ENCODE results near the gene PGGHG. TPM values are rescaled to one million over a fixed set of nuclear protein-coding genes. Genes with fewer than 3 reads are reported as not detected.
A peak's percentile ranks its signal among the peaks of the same experiment; 100 is the strongest.

Gene PGGHG
- total and polyA plus RNA-seq, 2 of the 13 experiments (the other 11 are each of a cell fraction or from before 2014, with no cell fraction given), result 5.9 to 14.8 TPM

DNA sequence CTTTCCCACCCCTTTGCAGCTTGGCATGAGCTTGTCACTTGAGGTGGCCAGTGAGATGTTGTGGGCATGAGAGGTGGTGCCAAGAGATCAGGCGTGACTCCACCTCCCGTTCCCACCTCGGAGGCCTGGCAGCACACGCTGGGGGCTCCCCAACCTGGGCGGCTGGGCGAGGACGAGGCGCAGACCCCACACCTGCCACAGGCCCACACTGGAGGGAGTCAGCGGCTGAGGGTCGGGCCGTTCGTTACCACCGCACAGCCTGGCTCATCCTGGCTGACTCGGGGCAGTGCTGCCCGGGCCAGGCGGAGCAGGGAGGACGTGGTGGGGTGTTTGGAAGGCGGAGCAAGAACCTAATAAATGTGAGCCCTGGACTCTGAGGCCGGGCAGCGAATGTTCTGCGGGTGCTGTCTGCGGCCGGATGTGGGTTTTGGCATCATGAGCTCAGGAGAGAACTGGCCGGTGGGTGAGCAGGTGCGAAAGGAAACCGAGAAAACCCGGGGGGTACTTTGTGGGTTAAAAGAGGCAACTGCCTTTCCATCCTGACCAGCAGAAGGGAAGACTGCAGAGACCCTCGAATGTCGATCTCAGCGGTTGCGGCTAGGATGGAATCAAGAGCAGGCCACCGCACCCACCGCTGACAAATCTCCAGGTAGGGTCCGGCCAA is 41.9 kb downstream of the PGGHG start (continued):
- TF ChIP-seq, protein P1, sequence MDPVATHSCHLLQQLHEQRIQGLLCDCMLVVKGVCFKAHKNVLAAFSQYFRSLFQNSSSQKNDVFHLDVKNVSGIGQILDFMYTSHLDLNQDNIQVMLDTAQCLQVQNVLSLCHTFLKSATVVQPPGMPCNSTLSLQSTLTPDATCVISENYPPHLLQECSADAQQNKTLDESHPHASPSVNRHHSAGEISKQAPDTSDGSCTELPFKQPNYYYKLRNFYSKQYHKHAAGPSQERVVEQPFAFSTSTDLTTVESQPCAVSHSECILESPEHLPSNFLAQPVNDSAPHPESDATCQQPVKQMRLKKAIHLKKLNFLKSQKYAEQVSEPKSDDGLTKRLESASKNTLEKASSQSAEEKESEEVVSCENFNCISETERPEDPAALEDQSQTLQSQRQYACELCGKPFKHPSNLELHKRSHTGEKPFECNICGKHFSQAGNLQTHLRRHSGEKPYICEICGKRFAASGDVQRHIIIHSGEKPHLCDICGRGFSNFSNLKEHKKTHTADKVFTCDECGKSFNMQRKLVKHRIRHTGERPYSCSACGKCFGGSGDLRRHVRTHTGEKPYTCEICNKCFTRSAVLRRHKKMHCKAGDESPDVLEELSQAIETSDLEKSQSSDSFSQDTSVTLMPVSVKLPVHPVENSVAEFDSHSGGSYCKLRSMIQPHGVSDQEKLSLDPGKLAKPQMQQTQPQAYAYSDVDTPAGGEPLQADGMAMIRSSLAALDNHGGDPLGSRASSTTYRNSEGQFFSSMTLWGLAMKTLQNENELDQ (CRISPR knock-in tag; IDR thresholded peaks at IDR 0.05; ENCODE audit: borderline replicate concordance), result no peak
- TF ChIP-seq TAF15 (IDR thresholded peaks at IDR 0.05; ENCODE audit: low read depth, low read length, poor library complexity, severe bottlenecking), result no peak
- TF ChIP-seq ELK4 (CRISPR knock-in tag; IDR thresholded peaks at IDR 0.05; ENCODE audit: borderline replicate concordance), result no peak
- TF ChIP-seq KMT2A (CRISPR knock-in tag; IDR thresholded peaks at IDR 0.05), result no peak
- no peak for TF ChIP-seq ISX (CRISPR knock-in tag; conservative IDR thresholded peaks at IDR 0.05)
- TF ChIP-seq ZNF629 (CRISPR knock-in tag; conservative IDR thresholded peaks at IDR 0.05), result no peak
- TF ChIP-seq, protein P2, sequence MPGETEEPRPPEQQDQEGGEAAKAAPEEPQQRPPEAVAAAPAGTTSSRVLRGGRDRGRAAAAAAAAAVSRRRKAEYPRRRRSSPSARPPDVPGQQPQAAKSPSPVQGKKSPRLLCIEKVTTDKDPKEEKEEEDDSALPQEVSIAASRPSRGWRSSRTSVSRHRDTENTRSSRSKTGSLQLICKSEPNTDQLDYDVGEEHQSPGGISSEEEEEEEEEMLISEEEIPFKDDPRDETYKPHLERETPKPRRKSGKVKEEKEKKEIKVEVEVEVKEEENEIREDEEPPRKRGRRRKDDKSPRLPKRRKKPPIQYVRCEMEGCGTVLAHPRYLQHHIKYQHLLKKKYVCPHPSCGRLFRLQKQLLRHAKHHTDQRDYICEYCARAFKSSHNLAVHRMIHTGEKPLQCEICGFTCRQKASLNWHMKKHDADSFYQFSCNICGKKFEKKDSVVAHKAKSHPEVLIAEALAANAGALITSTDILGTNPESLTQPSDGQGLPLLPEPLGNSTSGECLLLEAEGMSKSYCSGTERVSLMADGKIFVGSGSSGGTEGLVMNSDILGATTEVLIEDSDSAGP (CRISPR knock-in tag; IDR thresholded peaks at IDR 0.05; ENCODE audit: borderline replicate concordance), result peak; percentile 30; the same call in 1 of the 2 replicates
- TF ChIP-seq ZNF569 (CRISPR knock-in tag; IDR thresholded peaks at IDR 0.05; ENCODE audit: borderline replicate concordance), result no peak
- no peak for TF ChIP-seq ZNF432 (CRISPR knock-in tag; IDR thresholded peaks at IDR 0.05; ENCODE audit: borderline replicate concordance)
